OCI-LY7 (cell line): ENCODE results near the gene TNN. TPM values are rescaled to one million over a fixed set of nuclear protein-coding genes. Genes with fewer than 3 reads are reported as not detected.
"Not testable (repeated sequence)": the region's sequence is repeated elsewhere in the genome, so short reads cannot be mapped to it uniquely, and the experiment has no call there.

ENCODE experiments used
- BruUV-seq: library from RNA; stranded (reverse); fragments of 400-500 nt; replicated peaks from 2 replicates; lab custom pipeline; 2021; lab: Mats Ljungman, UMichigan
- CTCF ChIA-PET: fragments of 300-600 bp; sonication (Branson Sonifier 250); formaldehyde crosslinking; loops from one replicate; lab custom pipeline; 2022; ENCODE audit warnings: antibody characterized with exemption; ENCODE audit not compliant: unreplicated experiment; lab: Charles Lee
- POLR2A ChIA-PET: fragments of 300-600 bp; sonication (Branson Sonifier 250); formaldehyde crosslinking; loops from one replicate; lab custom pipeline; 2022; ENCODE audit warnings: antibody characterized with exemption; lab: Charles Lee
- DNase-seq: peaks from one replicate; pipeline ENCODE4 v3.0.0-alpha.2; 2015; ENCODE audit warnings: low spot score
- H2AFZ ChIP-seq: fragments of 200-600 bp; sonication (generic), shearing (Covaris generic); 2 replicates; pipeline ENCODE4 v1.6.1; 2014; ENCODE audit warnings: mild to moderate bottlenecking, antibody characterized with exemption, low read length, moderate library complexity
- H3K27ac ChIP-seq: fragments of 200-600 bp; sonication (generic); 2 replicates; pipeline ENCODE4 v1.5.1; 2014; ENCODE audit warnings: mixed run types, low read depth, mild to moderate bottlenecking, moderate library complexity, low read length, inconsistent platforms; ENCODE audit not compliant: poor library complexity, severe bottlenecking
- H3K36me3 ChIP-seq: fragments of 200-600 bp; sonication (generic); 2 replicates; pipeline ENCODE4 v1.6.1; 2014; ENCODE audit warnings: mild to moderate bottlenecking, antibody characterized with exemption, low read length, moderate library complexity, mixed read lengths; ENCODE audit not compliant: insufficient read depth
- H3K4me1 ChIP-seq: fragments of 200-600 bp; sonication (generic); 2 replicates; pipeline ENCODE4 v1.5.1; 2014; ENCODE audit warnings: mild to moderate bottlenecking, low read length; ENCODE audit not compliant: insufficient read depth, poor library complexity, severe bottlenecking
- H3K4me2 ChIP-seq: fragments of 200-600 bp; sonication (generic); 2 replicates; pipeline ENCODE4 v1.6.1; 2014; ENCODE audit warnings: mild to moderate bottlenecking, low read length
- H3K4me3 ChIP-seq: fragments of 200-600 bp; sonication (generic); 2 replicates; pipeline ENCODE4 v1.5.1; 2014; ENCODE audit warnings: mild to moderate bottlenecking, low read depth, low read length; ENCODE audit not compliant: poor library complexity, severe bottlenecking
- H3K79me2 ChIP-seq: fragments of 200-600 bp; sonication (generic); 2 replicates; pipeline ENCODE4 v1.6.1; 2016; ENCODE audit warnings: low read depth, mild to moderate bottlenecking, low read length, moderate library complexity, mixed read lengths; ENCODE audit not compliant: insufficient read depth
- H3K9me2 ChIP-seq: fragments of 200-600 bp; sonication (generic); 2 replicates; pipeline ENCODE4 v1.6.1; 2016; ENCODE audit warnings: mild to moderate bottlenecking, low read length, mixed read lengths; ENCODE audit not compliant: insufficient read depth
- H3K9me3 ChIP-seq: fragments of 200-600 bp; sonication (generic); 2 replicates; pipeline ENCODE4 v1.6.1; 2014; ENCODE audit warnings: mild to moderate bottlenecking, mixed run types, low read length, mixed read lengths
- H4K20me1 ChIP-seq: fragments of 200-600 bp; sonication (generic); 2 replicates; pipeline ENCODE4 v1.6.1; 2014; ENCODE audit warnings: mild to moderate bottlenecking, antibody characterized with exemption, low read length, moderate library complexity, mixed read lengths; ENCODE audit not compliant: insufficient read depth
- CTCF ChIP-seq: fragments of 200-600 bp; sonication (generic); conservative IDR thresholded peaks from 2 replicates; pipeline ENCODE4 v1.5.1; 2014; ENCODE audit warnings: mild to moderate bottlenecking, antibody characterized with exemption, low read length, moderate library complexity, mixed read lengths
- EZH2phosphoT487 ChIP-seq: fragments of 200-600 bp; sonication (generic); IDR thresholded peaks from 2 replicates; pipeline ENCODE4 v1.6.1; 2018; ENCODE audit warnings: low read depth, borderline replicate concordance, mild to moderate bottlenecking, mixed run types, antibody characterized with exemption, low read length, moderate library complexity, mixed read lengths
- intact Hi-C: fragments of 100-400 bp; cut with micrococcal nuclease; formaldehyde crosslinking; loops from one replicate; pipeline ENCODE4 v1.10.0; 2022; ENCODE audit not compliant: unreplicated experiment
- total RNA-seq, 2 experiments: library from RNA; depleted of rRNA in 1 of 2; stranded (reverse); fragments of >200 nt in 1 of 2; shearing (Covaris generic) in 1 of 2; gene quantifications; 2 replicates each; pipeline ENCODE4 v1.2.3, GENCODE V29; 2014 to 2022

Gene TNN
- total RNA-seq, 2 experiments from 2014 or later: not detected

GRCh38 chr1:175099916-175100315, 32.3 kb downstream of the TNN start:
- Histone ChIP-seq H3K36me3 (no peaks in the 10 kb centered on the region), H3K4me3 (no peak overlapping the region), H2AFZ (no peak overlapping the region), H3K9me2 (no peaks in the 10 kb centered on the region), H3K9me3 (no peaks in the 10 kb centered on the region), H3K79me2 (no peaks in the 10 kb centered on the region), H3K4me2 (no peak overlapping the region), H4K20me1 (no peaks in the 10 kb centered on the region), H3K4me1 (no peaks in the 10 kb centered on the region), H3K27ac (no peak overlapping the region)
- no peak for TF ChIP-seq EZH2phosphoT487
- TF ChIP-seq CTCF: no peak
- no TSS peak for BruUV-seq
- no peak for DNase-seq
- intact Hi-C loops: no loop called here
- ChIA-PET CTCF (no interaction called here), POLR2A (interaction anchor here (0.5 kb wide), 1 partner anchor 1235 kb away, joined by 4 read pairs; no protein-coding TSS in a partner anchor)

GRCh38 chr1:175102166-175102565, 34.5 kb downstream of the TNN start:
- H3K36me3 ChIP-seq, H2AFZ ChIP-seq, H3K9me3 ChIP-seq, H3K79me2 ChIP-seq, H3K4me3 ChIP-seq, H3K27ac ChIP-seq, H3K4me1 ChIP-seq, H3K4me2 ChIP-seq, POLR2A ChIA-PET, H4K20me1 ChIP-seq, intact Hi-C loops, H3K9me2 ChIP-seq, CTCF ChIA-PET, DNase-seq, BruUV-seq: not testable (repeated sequence)

GRCh38 chr1:175106536-175106935, 38.9 kb downstream of the TNN start:
- BruUV-seq: not testable (repeated sequence)

GRCh38 chr1:175108331-175108820, 40.7 kb downstream of the TNN start:
- H2AFZ ChIP-seq, H3K4me2 ChIP-seq, DNase-seq, H3K4me3 ChIP-seq, H3K4me1 ChIP-seq, BruUV-seq, intact Hi-C loops, H3K9me3 ChIP-seq, H3K27ac ChIP-seq, H3K9me2 ChIP-seq, CTCF ChIA-PET, POLR2A ChIA-PET, H4K20me1 ChIP-seq, H3K79me2 ChIP-seq, H3K36me3 ChIP-seq: not testable (repeated sequence)

More at GRCh38 chr1:175106536-175106935, 38.9 kb downstream of the TNN start:
- H4K20me1 ChIP-seq, H3K4me1 ChIP-seq, H3K27ac ChIP-seq, H2AFZ ChIP-seq, H3K36me3 ChIP-seq, H3K79me2 ChIP-seq, CTCF ChIA-PET, H3K9me2 ChIP-seq, H3K9me3 ChIP-seq, H3K4me3 ChIP-seq, H3K4me2 ChIP-seq, POLR2A ChIA-PET, DNase-seq, intact Hi-C loops: not testable (repeated sequence)
